NCI-H1048 (cell line): ENCODE measurements around the gene TRIM47.
"Not testable (repeated sequence)": the region's sequence is repeated elsewhere in the genome, so short reads cannot be mapped to it uniquely, and the experiment has no call there.

Experiments
- DNase-seq: peaks from one replicate; lab custom pipeline; 2025; lab: John Stamatoyannopoulos, UW

The TRIM47 gene

GRCh38 chr17:75891605-75892555 lies 13.5 kb upstream of the TRIM47 start:
- DNase-seq: no peak

- DNase-seq: no peak
Observed at GRCh38 chr17:75891022-75891604, 12.7 kb upstream of the TRIM47 start.

GRCh38 chr17:75889454-75889853 lies 11.1 kb upstream of the TRIM47 start:
- no peak for DNase-seq

GRCh38 chr17:75888484-75888883 lies 10.1 kb upstream of the TRIM47 start:
- DNase-seq: no peak

- not testable (repeated sequence) for DNase-seq
Observed at GRCh38 chr17:75885860-75886259, 7.5 kb upstream of the TRIM47 start.

GRCh38 chr17:75885431-75885830 lies 7.0 kb upstream of the TRIM47 start:
- no peak for DNase-seq

- DNase-seq: no peak
Observed at GRCh38 chr17:75881678-75882454, 3.5 kb upstream of the TRIM47 start.

GRCh38 chr17:75880266-75880665 lies 1.9 kb upstream of the TRIM47 start:
- DNase-seq: no peak

- no peak for DNase-seq
Observed at GRCh38 chr17:75877752-75878173, 618 bp downstream of the TRIM47 start.

GRCh38 chr17:75876938-75877751 lies 1.2 kb downstream of the TRIM47 start:
- no peak for DNase-seq

- DNase-seq: no peak
Observed at GRCh38 chr17:75876190-75876937, 2.0 kb downstream of the TRIM47 start.

GRCh38 chr17:75875940-75876189 lies 2.5 kb downstream of the TRIM47 start:
- DNase-seq: no peak

- DNase-seq: no peak
Observed at GRCh38 chr17:75875182-75875939, 3.0 kb downstream of the TRIM47 start.

GRCh38 chr17:75874323-75875181 lies 3.8 kb downstream of the TRIM47 start:
- no peak for DNase-seq

- DNase-seq: no peak
Observed at GRCh38 chr17:75873587-75874322, 4.6 kb downstream of the TRIM47 start.

GRCh38 chr17:75872434-75873351 lies 5.7 kb downstream of the TRIM47 start:
- DNase-seq: no peak

- DNase-seq: not testable (repeated sequence)
Observed at GRCh38 chr17:75870228-75870627, 8.2 kb downstream of the TRIM47 start.
